ENCODE measurements around the gene FAM3C.
"Not testable (repeated sequence)": the region's sequence is repeated elsewhere in the genome, so short reads cannot be mapped to it uniquely, and the experiment has no call there.

The FAM3C gene

GRCh38 chr7:121330053-121330833 is 65.9 kb downstream of the FAM3C start:
- DNase-seq, result peak; percentile 5

GRCh38 chr7:121329191-121330052 is 66.7 kb downstream of the FAM3C start:
- DNase-seq, result peak; percentile 54

GRCh38 chr7:121328508-121329190 is 67.5 kb downstream of the FAM3C start, which contains the start of gene WNT16:
WNT16 (plus strand) TSS chr7:121329000; CDS start chr7:121329293, 293 bp downstream.
- no peak for DNase-seq

GRCh38 chr7:121327671-121328070 is 68.4 kb downstream of the FAM3C start:
- DNase-seq, result no peak

GRCh38 chr7:121323515-121324302 is 72.4 kb downstream of the FAM3C start:
- DNase-seq, result no peak

GRCh38 chr7:121322460-121322859 is 73.6 kb downstream of the FAM3C start:
- no peak for DNase-seq

- not testable (repeated sequence) for DNase-seq
These were observed 80.9 kb downstream of the FAM3C start for GRCh38 chr7:121315170-121315569.

- no peak for DNase-seq
These were observed 82.1 kb downstream of the FAM3C start for GRCh38 chr7:121313793-121314676.

GRCh38 chr7:121313220-121313792 is 82.8 kb downstream of the FAM3C start:
- no peak for DNase-seq

- no peak for DNase-seq
These were observed 89.0 kb downstream of the FAM3C start for GRCh38 chr7:121307021-121307574.

- no peak for DNase-seq
These were observed 89.5 kb downstream of the FAM3C start for GRCh38 chr7:121306565-121306964.

- DNase-seq, result no peak
These were observed 91.0 kb downstream of the FAM3C start for GRCh38 chr7:121305109-121305508.

GRCh38 chr7:121304102-121304658 is 91.9 kb downstream of the FAM3C start:
- no peak for DNase-seq

- DNase-seq, result no peak
These were observed 92.5 kb downstream of the FAM3C start for GRCh38 chr7:121303422-121304101.

GRCh38 chr7:121302214-121302745 is 93.8 kb downstream of the FAM3C start:
- peak; percentile 7 for DNase-seq

GRCh38 chr7:121301446-121302213 is 94.5 kb downstream of the FAM3C start:
- no peak for DNase-seq

GRCh38 chr7:121300685-121301420 is 95.3 kb downstream of the FAM3C start:
- DNase-seq, result no peak
